Measurements from ENCODE around the gene SERPINA10.

SERPINA10 gene

GRCh38 chr14:94313991-94314655 lies 21.1 kb upstream of the SERPINA10 start:
- TF ChIP-seq ZFX (IDR thresholded peaks at IDR 0.05; ENCODE audit: borderline replicate concordance) (no peak), CTCF (IDR thresholded peaks at IDR 0.05) (no peak)

GRCh38 chr14:94312481-94313246 lies 19.6 kb upstream of the SERPINA10 start:
- no peak overlapping the region for H3K27ac ChIP-seq
- no peak for TF ChIP-seq CTCF (IDR thresholded peaks at IDR 0.05)
- TF ChIP-seq ZFX (IDR thresholded peaks at IDR 0.05; ENCODE audit: borderline replicate concordance) = no peak

More at GRCh38 chr14:94313991-94314655, 21.1 kb upstream of the SERPINA10 start:
- no peak overlapping the region for H3K27ac ChIP-seq

DNA sequence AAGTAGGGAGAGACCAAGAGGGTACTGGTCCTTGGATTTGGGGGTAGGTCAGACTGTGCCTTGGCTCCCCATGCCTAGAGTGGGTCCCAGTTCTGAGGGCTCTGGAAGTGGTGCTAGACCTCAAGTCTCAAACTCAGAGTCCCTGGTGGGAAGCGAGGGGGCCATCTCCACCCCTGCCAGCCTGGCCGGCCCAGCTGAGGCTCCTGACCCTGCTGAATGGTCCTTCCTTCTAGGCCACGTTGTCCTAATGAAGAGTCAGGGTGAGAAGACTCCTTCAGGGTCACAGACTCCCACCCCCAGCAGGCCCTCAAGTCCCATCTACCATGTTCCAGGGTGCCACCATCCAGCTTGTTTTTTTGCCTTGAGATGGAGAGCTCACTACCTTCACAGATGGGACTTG lies 17.2 kb upstream of the SERPINA10 start:
- H3K27ac ChIP-seq = no peak overlapping the region
- TF ChIP-seq CTCF (IDR thresholded peaks at IDR 0.05) (no peak), ZFX (IDR thresholded peaks at IDR 0.05; ENCODE audit: borderline replicate concordance) (no peak)

DNA sequence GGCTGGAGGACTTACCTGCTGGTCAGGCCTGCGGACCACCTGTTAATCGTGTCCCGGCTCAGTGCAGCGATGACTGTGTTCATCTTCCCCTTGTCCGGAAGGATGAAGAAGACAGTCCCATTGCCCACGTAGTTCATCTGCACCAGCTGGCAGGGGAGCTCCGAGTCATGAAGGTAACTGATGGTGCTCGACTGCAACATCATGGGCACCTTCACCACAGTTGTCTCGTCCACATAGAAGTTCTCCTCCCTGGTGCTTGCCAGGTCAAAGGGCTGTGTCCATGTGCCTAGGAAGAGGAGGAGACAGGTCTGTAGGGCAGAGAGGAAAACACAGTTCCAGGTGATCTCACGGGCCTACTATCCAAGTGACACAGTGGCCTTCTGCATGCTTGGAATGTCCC lies 16.7 kb upstream of the SERPINA10 start:
- TF ChIP-seq ZFX (IDR thresholded peaks at IDR 0.05; ENCODE audit: borderline replicate concordance) (no peak), CTCF (IDR thresholded peaks at IDR 0.05) (no peak)
- H3K27ac ChIP-seq = no peak overlapping the region

DNA sequence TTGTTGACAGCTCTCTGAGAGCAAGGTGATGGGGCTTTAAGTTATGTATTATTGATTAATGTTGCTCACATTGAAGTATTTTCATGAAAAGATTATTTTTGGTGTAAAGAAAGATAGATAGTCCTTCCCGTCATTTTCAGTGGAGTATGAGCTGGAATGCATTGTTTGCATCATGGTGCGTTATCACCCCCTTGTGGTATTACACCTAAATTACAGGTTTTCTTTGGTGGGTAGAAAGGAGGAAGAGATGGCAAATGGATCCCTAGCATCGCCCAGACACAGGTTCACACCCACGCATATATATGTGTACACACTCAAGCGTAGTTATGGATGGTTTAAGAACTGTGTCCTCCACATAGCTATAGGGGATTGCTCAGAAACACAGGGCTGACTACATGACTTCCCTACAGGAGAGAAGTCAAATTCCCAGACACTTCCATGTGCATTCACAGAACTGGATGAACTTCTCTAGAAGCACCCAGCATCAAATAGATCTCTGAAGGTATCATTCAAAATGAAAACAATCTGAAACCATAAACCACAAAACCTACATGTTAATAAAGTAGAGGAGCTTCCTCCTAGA lies 14.4 kb upstream of the SERPINA10 start:
- H3K27ac ChIP-seq = no peak overlapping the region
- no peak for TF ChIP-seq ZFX (IDR thresholded peaks at IDR 0.05; ENCODE audit: borderline replicate concordance)
- TF ChIP-seq CTCF (IDR thresholded peaks at IDR 0.05) = peak; percentile 51

DNA sequence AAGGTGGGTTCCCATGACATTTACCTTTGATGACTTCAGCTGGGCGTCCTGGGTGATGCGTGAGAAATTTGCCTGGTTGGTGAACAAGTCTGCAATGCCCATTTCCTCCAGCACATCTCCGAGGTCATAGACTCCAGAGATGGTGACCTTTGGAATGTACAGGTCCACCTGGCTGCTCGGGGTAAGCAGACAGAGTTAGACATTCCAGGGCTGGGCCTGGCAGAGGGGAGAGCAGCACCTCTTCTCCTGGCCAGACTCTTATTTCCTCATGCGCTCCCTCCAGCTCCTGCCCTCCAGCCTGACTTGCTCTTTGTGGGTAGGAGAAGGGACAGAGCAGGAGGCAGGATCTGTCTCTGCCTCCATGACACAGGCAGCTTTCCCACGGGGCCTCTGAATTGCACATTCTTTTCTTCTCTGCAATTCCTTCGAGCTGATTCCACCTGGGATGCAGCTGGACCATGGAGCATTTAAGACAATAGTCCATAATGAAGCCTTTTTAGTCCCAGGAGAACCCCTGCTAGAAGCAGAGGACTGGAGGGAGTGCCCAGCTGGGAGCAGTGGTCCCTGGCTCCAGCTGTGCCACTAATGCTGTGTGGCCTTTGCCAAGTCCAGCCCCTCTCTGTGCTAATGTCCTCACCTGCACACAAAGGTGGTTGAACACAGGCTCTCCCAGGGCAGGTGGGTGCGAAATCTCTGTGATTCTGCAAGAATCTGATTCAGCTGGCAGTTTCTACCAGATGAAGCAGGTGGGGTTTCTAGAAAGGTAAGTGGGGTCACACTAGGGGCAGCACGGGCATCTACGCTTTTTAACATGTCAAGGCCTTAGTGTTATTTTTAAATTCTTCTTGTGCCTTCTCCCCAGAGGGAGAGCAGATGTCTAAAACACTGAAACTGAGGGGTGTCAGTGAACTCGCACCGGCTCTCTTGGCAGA lies 13.2 kb upstream of the SERPINA10 start:
- H3K27ac ChIP-seq = no peak overlapping the region
- no peak for TF ChIP-seq ZFX (IDR thresholded peaks at IDR 0.05; ENCODE audit: borderline replicate concordance)
- no peak for TF ChIP-seq CTCF (IDR thresholded peaks at IDR 0.05)
